ENCODE results near the gene LRRC4.
A peak's percentile ranks its signal among the peaks of the same experiment; 100 is the strongest.

LRRC4 gene, protein sequence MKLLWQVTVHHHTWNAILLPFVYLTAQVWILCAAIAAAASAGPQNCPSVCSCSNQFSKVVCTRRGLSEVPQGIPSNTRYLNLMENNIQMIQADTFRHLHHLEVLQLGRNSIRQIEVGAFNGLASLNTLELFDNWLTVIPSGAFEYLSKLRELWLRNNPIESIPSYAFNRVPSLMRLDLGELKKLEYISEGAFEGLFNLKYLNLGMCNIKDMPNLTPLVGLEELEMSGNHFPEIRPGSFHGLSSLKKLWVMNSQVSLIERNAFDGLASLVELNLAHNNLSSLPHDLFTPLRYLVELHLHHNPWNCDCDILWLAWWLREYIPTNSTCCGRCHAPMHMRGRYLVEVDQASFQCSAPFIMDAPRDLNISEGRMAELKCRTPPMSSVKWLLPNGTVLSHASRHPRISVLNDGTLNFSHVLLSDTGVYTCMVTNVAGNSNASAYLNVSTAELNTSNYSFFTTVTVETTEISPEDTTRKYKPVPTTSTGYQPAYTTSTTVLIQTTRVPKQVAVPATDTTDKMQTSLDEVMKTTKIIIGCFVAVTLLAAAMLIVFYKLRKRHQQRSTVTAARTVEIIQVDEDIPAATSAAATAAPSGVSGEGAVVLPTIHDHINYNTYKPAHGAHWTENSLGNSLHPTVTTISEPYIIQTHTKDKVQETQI
- total RNA-seq = 0 to 3.4 (median 0.34) reads per million in 9 experiments

DNA sequence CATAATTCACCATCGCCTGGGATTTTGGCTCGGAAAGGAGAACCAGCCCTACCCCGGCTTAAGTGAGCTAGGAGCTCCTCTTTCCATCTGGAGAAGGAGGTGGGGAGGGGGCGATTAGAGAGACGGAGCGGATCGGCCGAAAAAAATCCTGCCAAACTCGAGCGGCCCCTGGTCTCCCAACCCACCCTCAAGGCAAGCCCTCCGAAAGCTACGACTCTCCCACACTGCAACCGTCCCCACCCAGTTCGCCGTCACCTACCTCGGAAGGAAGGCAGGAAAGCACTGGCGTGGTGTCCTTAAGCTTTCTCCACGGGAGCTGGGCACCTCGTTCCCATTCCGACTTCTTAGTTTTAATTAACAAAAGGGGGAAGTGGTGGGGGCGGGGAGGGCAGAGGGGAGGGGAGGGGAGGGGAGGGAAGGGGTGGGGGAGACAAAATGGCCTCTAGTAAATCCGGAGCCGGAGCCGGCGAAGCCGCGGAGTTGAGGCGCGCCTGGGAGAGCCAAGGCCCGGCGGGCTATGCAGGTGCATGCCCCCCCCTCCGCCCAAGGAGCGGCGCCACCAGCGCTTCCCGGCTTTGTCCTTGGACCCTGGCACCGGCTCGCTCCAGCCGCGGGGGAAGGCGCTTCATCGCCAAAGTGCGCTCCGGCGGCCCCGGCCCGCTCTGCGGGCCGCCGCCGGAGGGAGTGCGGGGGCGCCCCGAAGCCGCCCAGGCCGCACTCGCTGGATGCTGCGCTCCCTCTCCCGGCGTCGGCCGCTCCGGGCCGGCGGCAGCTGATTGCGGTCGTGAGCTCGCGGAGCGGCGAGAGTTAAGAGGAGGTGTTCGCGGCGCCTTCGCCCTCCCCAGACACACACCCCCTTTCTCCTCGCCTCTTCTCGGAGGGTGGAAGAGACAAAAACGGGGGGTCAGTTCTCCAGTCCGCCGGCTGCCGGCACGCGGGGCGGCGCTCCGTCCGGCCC, at the start of gene LRRC4:
Gene LRRC4, minus strand, starts transcription at position 784 of the 958 bp plus-strand sequence. CDS start 797 bp downstream, outside the sequence.
- peaks cover 0 to 6% of the 10 kb centered on the region in 2 donors for H3K27me3 Mint-ChIP-seq
- H3K4me1 Mint-ChIP-seq (ENCODE audit: low read depth in 2 of 2) = peaks cover 7 to 32% of the 10 kb centered on the region in 2 donors
- peaks cover 14% of the 10 kb centered on the region for H3K36me3 Mint-ChIP-seq (ENCODE audit: insufficient read depth)
- peak within 1 kb of the TSS in 1 of 2 donors; percentile 41 for H3K27ac Mint-ChIP-seq
- no peaks in the 10 kb centered on the region for H3K9me3 Mint-ChIP-seq
- DNase-seq (peak in 1 of 3 experiments; percentile 13), ATAC-seq (replicated peaks) (peak; percentile 58)
- H3K4me3 Mint-ChIP-seq = peak within 1 kb of the TSS; percentile 77 to 84

DNA sequence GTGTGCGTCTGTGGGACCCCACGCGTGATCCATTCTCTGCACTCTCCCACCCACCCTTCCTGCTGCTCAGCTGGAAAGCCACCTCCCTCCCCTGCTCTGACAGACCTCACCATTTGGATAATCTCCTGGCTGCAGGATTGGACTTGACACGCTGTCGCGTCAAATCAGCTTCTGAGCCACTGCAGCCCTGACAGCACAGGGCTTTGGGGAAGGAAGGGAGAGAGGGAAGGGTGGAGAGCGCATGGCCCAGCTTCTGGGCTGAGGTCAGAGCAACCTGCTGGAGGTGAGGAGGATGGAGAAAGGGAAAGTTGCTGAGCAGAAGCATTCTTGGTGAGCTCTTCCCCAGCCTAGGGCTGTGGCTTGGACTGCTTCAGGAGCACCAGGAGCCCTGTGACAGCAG, 48.9 kb upstream of the LRRC4 start:
- H3K4me3 Mint-ChIP-seq = no peak overlapping the region
- no peak for ATAC-seq (replicated peaks)
- no peak for DNase-seq
- H3K9me3 Mint-ChIP-seq = no peaks in the 10 kb centered on the region
- peaks cover 15% of the 10 kb centered on the region for H3K36me3 Mint-ChIP-seq (ENCODE audit: insufficient read depth)
- no peaks in the 10 kb centered on the region for H3K4me1 Mint-ChIP-seq (ENCODE audit: low read depth in 2 of 2)
- no peak overlapping the region for H3K27ac Mint-ChIP-seq
- no peaks in the 10 kb centered on the region for H3K27me3 Mint-ChIP-seq

GRCh38 chr7:128078309-128078708, 47.1 kb upstream of the LRRC4 start:
- Mint-ChIP-seq H3K4me3 (no peak overlapping the region), H3K4me1 (ENCODE audit: low read depth in 2 of 2) (no peaks in the 10 kb centered on the region), H3K27ac (peak overlapping the region in 1 of 2 donors; percentile 54), H3K27me3 (no peaks in the 10 kb centered on the region), H3K36me3 (ENCODE audit: insufficient read depth) (peaks cover 15% of the 10 kb centered on the region), H3K9me3 (no peaks in the 10 kb centered on the region)
- DNase-seq = no peak
- no peak for ATAC-seq (replicated peaks)

DNA sequence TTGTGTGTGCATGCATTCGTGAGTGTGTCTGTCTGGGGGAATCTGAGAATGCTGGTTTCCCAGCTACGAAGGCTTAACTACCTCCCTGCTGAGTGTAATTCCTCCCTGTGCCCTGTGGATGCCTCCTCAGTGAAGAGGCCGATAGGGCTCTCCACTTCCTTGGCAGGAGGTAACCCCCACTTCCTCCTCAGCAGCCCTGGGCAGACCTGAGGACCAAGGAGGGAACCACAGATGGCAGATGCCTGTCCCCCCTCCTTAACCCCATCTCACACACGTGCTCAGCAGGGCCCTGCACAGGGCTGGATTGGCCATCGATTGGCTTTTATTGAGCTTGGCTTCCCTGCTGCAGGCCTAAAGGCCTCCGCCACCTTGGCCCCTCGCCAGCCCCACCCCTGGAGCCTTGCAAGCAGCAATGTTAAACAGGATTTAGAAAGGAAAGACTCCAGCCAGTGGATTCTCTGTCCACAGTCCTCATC, 45.6 kb upstream of the LRRC4 start:
- H3K27ac Mint-ChIP-seq = no peak overlapping the region

DNA sequence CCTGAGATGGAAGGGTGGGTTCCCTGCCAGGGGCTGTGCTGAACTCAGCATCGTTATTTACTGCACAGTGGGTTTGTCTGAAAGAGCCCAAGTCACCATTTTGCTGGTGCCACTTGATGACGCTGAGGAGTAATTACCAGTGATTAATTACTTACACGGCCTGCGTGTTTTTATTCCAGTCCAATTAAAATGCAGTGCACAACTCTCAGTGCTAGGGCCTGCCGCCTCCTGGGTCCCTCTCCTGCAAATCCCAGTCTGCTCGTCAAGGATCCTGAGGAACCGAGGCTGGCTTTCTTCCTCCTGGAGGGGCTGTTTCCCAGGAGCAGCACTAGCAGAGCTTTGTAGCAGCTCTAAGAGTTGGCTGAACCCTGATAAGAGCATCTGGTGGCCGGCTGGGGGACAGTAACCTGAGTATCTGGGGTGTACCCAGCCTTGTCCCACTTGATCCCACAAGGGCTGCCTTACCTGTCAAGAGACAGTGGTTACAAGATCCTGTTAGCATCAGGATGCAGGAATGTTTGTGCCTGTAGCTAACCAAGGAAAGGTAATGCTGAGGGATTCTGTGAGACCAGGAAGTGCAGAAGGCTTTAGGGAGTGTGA, 45.1 kb upstream of the LRRC4 start:
- no peak for ATAC-seq (replicated peaks)
- Mint-ChIP-seq H3K9me3 (no peaks in the 10 kb centered on the region), H3K4me3 (no peak overlapping the region), H3K27me3 (no peaks in the 10 kb centered on the region), H3K36me3 (ENCODE audit: insufficient read depth) (peaks cover 19% of the 10 kb centered on the region), H3K4me1 (ENCODE audit: low read depth in 2 of 2) (no peaks in the 10 kb centered on the region), H3K27ac (no peak overlapping the region)
- no peak for DNase-seq

More for the DNA sequence above, 45.6 kb upstream of the LRRC4 start:
- peaks cover 17% of the 10 kb centered on the region for H3K36me3 Mint-ChIP-seq (ENCODE audit: insufficient read depth)
- H3K9me3 Mint-ChIP-seq = no peaks in the 10 kb centered on the region
- no peaks in the 10 kb centered on the region for H3K27me3 Mint-ChIP-seq
- DNase-seq (no peak), ATAC-seq (replicated peaks) (no peak)
- no peak overlapping the region for H3K4me3 Mint-ChIP-seq
- H3K4me1 Mint-ChIP-seq (ENCODE audit: low read depth in 2 of 2) = no peaks in the 10 kb centered on the region

- no peak for ATAC-seq (replicated peaks)
These were observed 44.2 kb upstream of the LRRC4 start for GRCh38 chr7:128075242-128076095.

GRCh38 chr7:128074736-128075135, 43.5 kb upstream of the LRRC4 start:
- no peaks in the 10 kb centered on the region for H3K27me3 Mint-ChIP-seq
- peak overlapping the region in 1 of 2 donors; percentile 77 for H3K27ac Mint-ChIP-seq
- peaks cover 19% of the 10 kb centered on the region for H3K36me3 Mint-ChIP-seq (ENCODE audit: insufficient read depth)
- H3K4me3 Mint-ChIP-seq = no peak overlapping the region
- H3K4me1 Mint-ChIP-seq (ENCODE audit: low read depth in 2 of 2) = no peaks in the 10 kb centered on the region
- DNase-seq (no peak), ATAC-seq (replicated peaks) (no peak)
- no peaks in the 10 kb centered on the region for H3K9me3 Mint-ChIP-seq

More at GRCh38 chr7:128075242-128076095, 44.2 kb upstream of the LRRC4 start:
- no peaks in the 10 kb centered on the region for H3K4me1 Mint-ChIP-seq (ENCODE audit: low read depth in 2 of 2)
- no peak for DNase-seq
- H3K4me3 Mint-ChIP-seq = no peak overlapping the region
- H3K9me3 Mint-ChIP-seq = no peaks in the 10 kb centered on the region
- H3K36me3 Mint-ChIP-seq (ENCODE audit: insufficient read depth) = peaks cover 18% of the 10 kb centered on the region
- H3K27me3 Mint-ChIP-seq = no peaks in the 10 kb centered on the region
- no peak overlapping the region for H3K27ac Mint-ChIP-seq

GRCh38 chr7:128074336-128074735, 43.1 kb upstream of the LRRC4 start:
- DNase-seq = no peak
- no peak for ATAC-seq (replicated peaks)

DNA sequence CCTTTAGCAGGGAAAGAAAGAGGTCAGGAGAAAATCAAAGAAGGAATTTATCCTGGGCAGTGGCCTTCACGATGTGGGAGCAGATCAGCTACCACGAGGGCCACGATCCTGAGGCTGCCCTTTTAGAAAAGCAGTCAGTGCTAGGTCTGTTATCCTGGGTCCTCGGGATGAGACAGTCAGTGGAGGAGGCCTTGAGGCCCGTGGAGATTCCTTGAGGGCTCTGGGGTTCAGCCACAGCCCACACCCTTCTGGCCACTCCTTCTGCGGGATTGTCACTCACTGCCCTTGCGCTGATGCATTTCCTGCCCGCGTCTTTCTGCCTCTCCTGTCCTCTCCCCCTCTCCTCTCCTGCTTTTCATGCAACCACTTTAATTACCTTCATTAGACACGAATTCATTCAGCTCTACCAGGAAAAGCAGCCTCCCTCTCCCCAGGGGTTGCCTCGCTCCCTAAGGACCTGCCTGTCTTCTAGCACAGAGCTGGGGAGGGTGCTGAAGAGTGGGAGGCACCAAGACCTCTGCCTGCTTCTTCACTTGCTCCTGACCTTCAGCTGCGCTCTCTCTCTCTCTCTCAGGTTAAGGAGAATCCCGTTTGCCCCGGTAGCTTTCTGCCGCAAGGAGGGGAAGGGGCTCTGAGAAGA, 42.6 kb upstream of the LRRC4 start:
- H3K4me3 Mint-ChIP-seq = no peak overlapping the region
- no peak for ATAC-seq (replicated peaks)
- H3K36me3 Mint-ChIP-seq (ENCODE audit: insufficient read depth) = peaks cover 19% of the 10 kb centered on the region
- no peak for DNase-seq
- peak overlapping the region in 1 of 2 donors; percentile 77 for H3K27ac Mint-ChIP-seq
- no peaks in the 10 kb centered on the region for H3K9me3 Mint-ChIP-seq
- H3K4me1 Mint-ChIP-seq (ENCODE audit: low read depth in 2 of 2) = no peaks in the 10 kb centered on the region
- H3K27me3 Mint-ChIP-seq = no peaks in the 10 kb centered on the region

More at GRCh38 chr7:128074336-128074735, 43.1 kb upstream of the LRRC4 start:
- H3K4me3 Mint-ChIP-seq = no peak overlapping the region
- no peaks in the 10 kb centered on the region for H3K9me3 Mint-ChIP-seq
- peak overlapping the region in 1 of 2 donors; percentile 77 for H3K27ac Mint-ChIP-seq
- H3K4me1 Mint-ChIP-seq (ENCODE audit: low read depth in 2 of 2) = no peaks in the 10 kb centered on the region
- H3K27me3 Mint-ChIP-seq = no peaks in the 10 kb centered on the region
- peaks cover 19% of the 10 kb centered on the region for H3K36me3 Mint-ChIP-seq (ENCODE audit: insufficient read depth)

- no peak overlapping the region for H3K4me3 Mint-ChIP-seq
- no peaks in the 10 kb centered on the region for H3K27me3 Mint-ChIP-seq
- no peak for DNase-seq
- no peaks in the 10 kb centered on the region for H3K9me3 Mint-ChIP-seq
- H3K36me3 Mint-ChIP-seq (ENCODE audit: insufficient read depth) = peaks cover 15% of the 10 kb centered on the region
- no peak for ATAC-seq (replicated peaks)
- peaks cover 0 to 3% of the 10 kb centered on the region in 2 donors for H3K4me1 Mint-ChIP-seq (ENCODE audit: low read depth in 2 of 2)
- H3K27ac Mint-ChIP-seq = no peak overlapping the region
These were observed 40.6 kb upstream of the LRRC4 start for GRCh38 chr7:128071801-128072200.

- DNase-seq = no peak
- no peaks in the 10 kb centered on the region for H3K27me3 Mint-ChIP-seq
- H3K36me3 Mint-ChIP-seq (ENCODE audit: insufficient read depth) = peaks cover 15% of the 10 kb centered on the region
- H3K9me3 Mint-ChIP-seq = no peaks in the 10 kb centered on the region
- H3K4me1 Mint-ChIP-seq (ENCODE audit: low read depth in 2 of 2) = peaks cover 0 to 3% of the 10 kb centered on the region in 2 donors
- no peak overlapping the region for H3K4me3 Mint-ChIP-seq
- ATAC-seq (replicated peaks) = no peak
- no peak overlapping the region for H3K27ac Mint-ChIP-seq
These were observed 40.1 kb upstream of the LRRC4 start for GRCh38 chr7:128071376-128071775.

Measured in effector memory CD8-positive, alpha-beta T cell (primary cell).